Fibroblast of skin of scalp (primary cell): ENCODE data around the gene DET1.
"Not testable (repeated sequence)": the region's sequence is repeated elsewhere in the genome, so short reads cannot be mapped to it uniquely, and the experiment has no call there.

ENCODE experiments used
- DNase-seq: peaks from one replicate; pipeline ENCODE4 v3.0.0-alpha.2; 2013

Gene DET1

DNA sequence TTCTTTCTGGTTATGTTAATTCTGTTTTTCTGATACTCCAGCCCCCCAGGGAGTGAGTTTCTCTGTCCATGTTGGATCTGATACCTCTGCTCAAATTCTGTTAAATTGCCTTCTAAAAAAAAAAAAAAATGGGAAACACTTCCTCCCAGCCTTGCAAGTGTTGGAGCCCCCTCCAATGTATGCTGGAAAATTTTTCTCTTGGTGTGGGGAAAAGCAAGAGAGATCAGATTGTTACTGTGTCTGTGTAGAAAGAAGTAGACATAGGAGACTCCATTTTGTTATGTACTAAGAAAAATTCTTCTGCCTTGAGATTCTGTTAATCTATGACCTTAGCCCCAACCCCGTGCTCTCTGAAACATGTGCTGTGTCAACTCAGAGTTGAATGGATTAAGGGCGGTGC is 6.1 kb downstream of the DET1 start:
- DNase-seq, result not testable (repeated sequence)

DNA sequence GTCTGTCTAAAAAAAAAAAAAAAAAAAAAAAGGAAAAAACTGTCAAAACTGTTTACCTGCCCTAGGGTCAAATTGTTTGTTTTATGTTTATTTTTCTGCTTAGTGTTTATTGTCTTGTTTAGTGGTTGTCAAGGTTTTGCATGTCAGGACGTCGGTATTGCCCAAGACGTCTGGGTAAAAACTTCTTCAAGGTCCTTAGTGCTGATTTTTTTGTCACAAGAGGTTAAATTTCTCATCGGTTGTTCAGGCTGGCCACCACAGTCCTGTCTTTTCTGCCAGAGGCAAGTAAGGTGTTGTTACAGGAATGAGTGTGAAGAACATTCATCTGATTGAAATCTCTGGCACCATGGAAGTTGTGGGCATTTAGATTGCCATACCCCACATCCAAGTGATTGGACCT is 7.0 kb downstream of the DET1 start:
- DNase-seq, result no peak

DNA sequence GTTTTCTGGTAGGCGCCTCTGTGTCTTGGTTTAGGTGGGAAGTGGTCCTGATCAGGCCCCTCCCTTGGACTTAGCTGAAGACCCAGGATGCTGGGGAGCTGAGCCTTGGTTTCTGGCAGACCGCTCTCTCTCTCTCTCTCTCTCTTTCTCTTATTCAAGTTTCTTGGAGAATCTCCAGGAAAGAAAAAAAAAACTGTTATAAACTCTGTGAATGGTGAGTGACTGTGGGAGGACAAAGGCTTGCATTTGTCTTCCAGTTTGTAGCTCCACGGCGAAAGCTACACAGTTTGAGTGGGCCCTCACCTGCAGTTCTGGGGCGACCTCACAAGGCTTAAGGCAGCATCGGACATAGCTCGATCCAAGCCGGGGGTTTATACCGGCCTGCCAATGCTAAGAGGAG is 7.5 kb downstream of the DET1 start:
- no peak for DNase-seq

DNA sequence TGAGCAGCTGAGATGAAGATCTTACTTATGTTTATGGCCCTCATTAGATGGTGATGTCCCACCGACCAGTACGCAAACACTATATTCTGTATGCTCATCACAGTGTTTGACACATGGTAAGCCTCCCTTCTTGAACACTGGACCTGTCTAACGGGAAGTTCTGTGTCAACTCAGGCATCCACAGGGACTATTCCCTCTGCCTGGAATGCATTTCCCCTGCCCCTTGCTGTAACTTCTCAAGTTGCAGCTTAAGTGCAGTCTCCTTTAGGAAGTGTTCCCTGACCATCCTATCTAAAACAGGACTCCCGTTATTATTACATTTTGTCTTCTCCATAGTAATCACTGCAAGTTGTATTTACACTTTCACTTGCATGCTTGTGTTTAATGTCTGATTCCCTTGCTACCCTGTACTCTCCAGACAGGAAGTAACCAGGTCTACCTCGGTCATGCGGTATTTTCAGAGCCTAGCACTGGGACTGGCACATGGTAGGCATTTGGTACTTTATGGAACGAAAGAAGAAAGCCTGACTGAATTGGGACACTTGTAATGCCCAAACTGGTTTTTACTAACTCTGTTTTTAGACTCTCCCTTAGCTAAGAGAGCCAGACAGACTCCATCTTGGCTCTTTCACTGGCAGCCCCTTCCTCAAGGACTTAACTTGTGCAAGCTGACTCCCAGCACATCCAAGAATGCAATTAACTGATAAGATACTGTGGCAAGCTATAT is 8.7 kb downstream of the DET1 start:
- DNase-seq, result no peak

DNA sequence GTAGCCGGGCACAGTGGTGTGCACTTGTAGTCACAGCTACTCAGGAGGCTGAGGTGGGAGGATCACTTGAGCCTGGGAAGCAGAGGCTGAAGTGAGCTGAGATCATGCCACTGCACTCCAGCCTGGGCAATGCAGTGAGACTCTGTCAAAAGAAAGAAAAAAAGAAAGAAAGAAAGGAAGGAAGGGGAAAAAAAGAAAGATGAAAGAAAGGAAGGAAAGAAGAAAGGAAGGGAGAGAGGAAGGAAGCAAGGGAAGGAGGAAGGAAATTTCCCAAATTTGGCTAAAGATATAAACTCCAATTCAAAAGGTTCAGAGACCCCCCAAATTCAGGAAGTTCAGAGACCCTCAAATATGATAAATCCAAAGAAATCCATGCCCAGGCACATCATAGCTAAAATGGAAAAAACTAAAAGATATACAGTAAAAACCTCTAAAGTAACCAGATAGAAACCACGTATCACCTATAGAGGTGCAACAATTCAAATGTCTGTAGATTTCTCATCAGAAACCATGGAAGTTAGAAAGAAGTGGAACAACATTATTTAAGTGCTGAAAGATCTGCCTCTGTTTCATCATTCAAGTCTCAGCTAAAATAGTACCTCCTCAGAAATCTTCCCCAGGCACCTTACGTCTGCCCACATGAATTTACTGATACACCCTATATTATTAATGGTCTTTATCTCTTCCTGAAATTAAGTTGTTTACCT is 10.7 kb downstream of the DET1 start:
- no peak for DNase-seq

DNA sequence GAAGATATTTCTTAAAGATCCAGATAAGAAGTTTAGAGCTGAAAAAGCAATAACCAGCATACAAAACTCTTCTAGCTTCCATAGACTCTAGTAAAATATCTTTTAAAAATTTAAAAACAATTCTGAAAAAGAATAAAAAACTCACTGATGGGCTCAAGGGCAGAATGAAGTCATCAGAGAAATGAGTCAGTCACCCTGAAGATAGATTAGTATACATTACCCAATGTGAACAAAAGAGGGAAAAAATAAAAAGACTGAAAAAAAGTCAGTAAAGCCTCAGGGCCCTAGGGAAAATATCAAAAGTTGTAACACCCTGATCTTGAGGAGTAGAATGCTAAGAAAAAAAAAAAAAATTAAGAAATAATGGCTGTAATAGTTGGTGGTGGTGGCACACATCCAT is 11.4 kb downstream of the DET1 start:
- DNase-seq, result no peak

DNA sequence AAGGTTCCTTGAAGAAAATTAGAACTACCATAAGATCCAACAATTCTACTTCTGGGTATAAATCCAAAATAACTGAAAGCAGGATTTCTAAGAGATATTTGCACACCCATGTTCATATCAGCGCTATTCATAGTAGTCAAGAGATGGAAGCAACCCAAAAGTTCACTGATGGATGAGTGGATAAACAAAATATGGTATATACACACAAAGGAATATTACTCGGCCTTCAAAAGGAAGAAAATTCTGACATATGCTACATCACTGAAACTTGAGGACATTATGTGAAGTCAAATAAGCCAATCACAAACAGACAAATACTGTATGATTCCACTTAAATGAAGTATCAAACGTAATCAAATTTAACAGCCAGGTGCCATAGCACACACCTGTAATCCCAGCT is 13.1 kb downstream of the DET1 start:
- no peak for DNase-seq

DNA sequence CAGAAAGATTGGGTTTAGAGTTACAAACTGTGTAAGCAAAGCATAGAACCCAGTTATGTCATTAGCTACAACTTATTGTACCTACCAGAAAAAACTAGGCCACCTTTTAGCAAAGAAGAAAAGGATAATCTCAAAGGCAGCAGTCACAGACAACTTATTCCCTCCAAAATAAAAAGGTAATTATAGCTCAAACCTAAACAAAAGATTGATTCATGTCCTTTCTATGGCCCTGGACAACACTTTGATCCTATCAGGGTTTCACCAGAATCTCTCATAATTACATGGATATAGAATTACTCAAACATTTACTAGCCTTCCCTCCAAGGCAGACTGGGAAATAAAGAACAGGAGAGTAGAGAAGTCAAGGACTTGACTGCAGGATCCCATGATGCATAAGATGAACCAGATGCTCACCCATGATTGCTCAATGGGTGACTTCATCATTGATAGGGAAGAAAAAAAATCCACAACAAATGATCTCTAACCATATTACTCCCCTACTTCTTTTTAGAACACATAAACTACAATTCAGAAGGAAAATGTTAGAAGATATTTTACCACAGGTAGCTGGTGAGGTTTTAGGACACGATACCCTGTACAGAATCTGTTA is 17.4 kb downstream of the DET1 start:
- DNase-seq, result no peak

DNA sequence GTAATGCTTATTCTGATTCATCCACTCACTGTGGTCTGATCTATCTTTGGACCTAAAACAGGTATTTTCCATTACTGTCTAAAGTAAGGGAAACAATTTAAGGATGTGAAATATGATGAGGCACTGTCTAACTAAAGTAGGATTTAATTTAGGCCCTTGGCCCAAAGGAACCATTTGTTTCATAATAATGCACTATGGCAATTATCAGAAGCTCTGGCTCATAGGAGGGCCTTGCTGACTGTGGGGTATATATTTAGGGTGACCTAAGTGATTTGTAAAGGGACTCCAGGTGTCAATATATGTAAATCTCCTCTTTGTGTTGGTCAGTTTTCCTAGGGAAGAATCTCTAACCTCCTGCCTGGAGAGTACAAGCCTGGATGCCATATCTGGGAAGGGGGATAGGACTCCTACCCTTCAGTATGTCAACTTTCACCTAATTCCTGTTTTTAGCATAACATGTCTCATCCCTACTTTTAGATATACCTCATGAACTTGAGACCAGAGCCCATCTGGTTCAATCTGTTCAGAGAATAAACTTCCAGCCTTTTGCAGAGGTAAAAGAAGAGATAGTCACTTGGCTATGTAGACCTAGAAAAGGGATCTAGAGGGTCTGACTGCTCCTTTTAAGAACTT is 20.1 kb downstream of the DET1 start:
- DNase-seq, result no peak

DNA sequence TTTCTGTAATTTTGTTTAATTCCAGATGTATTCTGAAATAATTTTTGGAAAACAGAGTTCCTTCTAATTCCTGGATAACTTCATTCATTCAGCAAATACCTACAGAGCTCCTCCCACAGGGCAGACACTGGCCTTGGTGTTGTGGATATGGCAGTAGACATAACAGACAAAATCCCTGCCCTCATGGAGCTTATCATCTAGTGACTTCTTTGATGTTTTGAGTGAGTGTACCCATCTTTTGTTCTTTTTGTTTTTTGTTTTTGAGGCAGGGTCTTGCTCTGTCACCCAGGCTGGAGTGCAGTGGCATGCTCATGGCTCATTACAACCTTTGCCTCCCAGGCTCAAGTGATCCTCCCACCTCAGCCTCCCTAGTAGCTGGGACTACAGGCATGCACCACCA is 21.1 kb downstream of the DET1 start:
- DNase-seq, result no peak

DNA sequence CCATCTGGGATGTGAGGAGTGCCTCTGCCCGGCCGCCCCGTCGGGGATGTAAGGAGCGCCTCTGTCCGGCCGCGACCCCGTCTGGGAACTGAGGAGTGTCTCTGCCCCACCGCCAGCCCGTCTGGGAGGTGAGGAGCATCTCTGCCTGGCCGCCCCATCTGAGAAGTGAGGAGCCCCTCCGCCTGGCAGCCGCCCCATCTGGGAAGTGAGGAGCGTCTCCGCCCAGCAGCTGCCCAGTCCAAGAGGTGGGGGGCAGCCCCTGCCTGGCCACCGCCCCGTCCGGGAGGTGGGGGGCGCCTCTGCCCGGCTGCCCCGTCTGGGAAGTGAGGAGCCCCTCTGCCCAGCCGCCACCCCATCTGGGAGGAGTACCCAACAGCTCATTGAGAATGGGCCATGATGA is 22.4 kb downstream of the DET1 start:
- not testable (repeated sequence) for DNase-seq

DNA sequence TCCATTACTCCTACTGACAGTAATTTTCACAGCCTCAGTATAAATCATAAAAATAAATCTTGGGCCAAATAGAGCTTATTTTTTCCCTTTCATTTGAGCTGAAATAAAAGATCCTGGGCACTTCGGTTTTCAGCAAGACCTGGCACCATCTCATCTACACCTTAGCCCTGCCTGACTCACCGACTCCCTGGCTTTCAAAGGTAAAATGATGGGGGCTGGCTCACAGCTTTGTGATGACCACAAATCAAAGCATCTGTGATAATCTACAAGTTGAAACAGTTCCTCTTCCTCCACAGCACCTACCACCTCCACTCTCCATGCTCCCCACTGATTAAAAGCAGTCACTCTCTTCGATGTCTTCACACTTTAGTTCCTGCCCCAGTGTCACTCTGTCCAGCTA is 27.6 kb downstream of the DET1 start:
- no peak for DNase-seq

DNA sequence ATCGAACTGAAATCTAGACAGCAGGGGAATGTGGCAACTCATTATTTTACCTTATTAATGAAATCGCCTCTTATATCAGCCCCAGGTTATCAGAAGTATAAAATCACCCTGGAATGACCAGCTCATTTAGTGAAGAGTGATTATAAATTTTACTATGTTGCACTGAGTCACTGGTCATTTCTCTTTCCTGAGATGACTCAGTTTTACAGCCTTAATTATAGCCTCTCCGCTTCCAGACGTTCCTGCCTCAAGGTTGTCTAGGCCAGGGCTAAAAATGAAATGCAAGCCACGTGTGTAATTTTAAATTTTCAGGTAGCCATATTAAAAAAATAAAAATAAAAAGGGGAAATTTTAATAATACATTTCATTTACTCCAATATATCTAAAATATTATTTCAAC is 33.3 kb downstream of the DET1 start:
- no peak for DNase-seq

DNA sequence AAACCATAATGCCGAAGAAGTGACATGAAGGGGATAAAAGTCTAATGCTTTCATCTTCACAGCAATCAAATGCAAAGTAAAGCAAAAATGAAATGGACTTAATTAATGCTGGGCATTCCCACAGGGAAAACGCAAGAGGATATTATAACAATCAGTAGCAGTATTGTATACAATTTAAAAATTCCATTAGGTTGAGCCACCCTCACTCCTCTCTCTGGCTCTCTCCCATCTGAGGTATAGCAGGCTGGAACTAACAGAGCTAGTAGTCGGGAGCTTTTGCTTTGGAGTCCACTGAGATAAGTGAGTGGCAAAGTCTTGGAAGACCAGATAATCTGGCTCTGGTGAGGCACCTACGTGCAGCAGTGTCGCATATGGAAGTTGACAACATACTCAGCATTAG is 33.9 kb downstream of the DET1 start:
- no peak for DNase-seq

DNA sequence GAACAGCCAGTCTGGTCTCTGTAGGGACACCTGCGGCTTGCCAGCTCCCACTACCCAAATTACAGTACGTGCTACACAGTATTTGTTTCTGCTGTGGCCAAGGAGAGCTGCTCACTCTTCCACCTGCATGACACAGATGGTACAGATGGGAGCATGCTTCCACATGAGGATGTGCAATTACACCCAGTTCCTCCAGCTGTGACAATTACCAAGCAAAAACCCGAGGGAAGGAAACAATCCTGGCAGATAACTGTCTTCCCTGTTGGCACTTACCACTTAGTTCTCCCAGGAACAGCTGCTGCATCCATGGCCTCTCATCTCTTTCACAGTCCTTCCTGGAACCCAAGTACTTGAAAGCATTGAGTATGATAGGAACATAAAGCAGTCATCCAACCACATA is 34.4 kb downstream of the DET1 start:
- DNase-seq, result no peak

DNA sequence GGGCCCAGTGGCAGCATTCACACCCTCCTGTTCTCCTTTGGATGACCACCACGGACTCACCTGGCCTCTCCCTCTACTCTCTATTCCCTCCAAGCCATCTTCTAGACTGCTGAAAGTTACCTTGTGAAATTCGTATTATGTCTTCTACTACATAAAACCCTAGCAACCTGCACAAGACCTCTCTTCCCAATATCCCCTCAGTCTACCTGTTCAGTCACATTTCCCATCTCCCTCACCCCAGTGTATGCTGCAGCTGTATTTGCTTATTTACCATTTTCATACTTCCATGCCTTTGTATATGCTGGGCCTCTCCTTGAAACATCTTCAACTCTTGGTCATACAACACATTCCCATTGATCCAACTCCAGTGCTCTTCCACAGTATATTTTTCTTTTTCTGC is 35.3 kb downstream of the DET1 start:
- no peak for DNase-seq

DNA sequence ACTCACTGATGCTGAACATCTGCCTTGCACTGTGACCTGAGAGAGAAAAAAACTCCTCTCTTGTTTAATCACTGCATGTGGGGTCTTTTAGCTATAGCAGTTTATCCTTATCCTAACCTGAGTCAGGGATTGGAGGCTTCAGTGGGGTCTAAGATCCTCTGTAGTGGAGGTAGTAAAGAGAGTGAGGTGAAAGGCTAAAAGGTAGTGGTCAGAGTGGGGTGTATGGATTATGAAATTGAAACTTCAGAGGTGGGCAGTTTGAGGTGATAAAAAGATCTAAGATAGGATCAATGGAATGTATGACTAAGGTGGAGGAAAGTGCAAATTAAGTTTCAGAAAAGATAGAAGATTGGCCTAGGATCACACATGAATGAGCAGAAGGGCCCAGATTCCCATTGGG is 36.5 kb downstream of the DET1 start:
- no peak for DNase-seq

DNA sequence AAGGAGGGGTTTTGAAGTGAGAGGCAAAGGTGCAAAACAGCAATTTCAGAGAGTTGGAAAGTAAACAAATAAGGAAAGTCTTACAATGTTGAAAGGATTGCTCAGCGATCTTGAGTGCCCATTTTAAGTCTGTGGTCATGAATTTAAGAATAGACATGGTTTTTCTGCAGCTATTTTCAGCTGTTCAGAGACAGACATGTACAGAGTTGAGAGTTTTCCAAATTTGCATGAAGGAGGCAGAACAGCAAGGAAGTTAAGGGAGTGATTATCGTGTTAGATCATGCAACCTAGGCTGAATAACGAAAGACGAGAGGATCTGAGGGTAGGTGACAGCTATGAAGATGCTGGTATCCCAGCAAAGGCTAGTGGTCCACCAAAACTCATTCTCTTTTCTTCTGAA is 37.2 kb downstream of the DET1 start:
- DNase-seq, result no peak

DNA sequence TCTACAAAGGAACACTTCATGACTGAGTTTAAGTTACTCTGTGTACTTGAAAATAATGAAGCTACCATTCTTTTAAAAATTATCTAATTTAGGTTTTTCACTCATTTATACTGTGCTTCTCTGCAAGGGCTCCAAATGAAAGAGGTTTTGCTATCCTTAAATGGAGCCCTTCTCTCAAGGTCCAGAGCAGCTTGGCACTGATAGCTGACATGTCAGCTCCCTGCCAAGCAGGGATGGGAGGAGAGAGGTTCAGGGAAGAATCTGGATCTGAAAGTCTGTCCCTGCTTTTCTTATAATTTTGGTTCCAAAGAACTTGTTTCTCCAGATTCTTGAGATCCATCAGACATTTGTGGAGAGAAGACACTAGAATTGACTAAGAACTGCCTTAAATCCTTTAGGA is 39.9 kb downstream of the DET1 start:
- no peak for DNase-seq

DNA sequence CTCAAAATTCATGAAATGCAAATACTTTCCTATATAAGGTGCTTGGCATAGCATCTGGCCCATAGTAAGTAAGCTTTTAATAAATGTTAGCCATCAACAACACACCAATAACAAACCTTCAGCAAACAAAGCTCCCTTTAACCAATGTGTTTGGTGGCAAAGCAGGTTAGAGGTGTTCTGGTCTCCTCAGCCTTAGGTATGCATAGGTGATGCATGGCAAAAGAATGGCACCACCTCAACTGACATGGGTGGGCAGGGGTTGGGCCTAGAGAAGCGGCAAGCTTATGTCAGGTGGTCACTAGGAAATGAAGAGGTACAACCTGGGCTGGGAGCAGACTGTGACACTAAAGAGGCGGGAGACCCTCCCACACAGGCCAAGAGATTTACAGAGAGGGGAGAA is 40.8 kb downstream of the DET1 start:
- DNase-seq, result no peak

DNA sequence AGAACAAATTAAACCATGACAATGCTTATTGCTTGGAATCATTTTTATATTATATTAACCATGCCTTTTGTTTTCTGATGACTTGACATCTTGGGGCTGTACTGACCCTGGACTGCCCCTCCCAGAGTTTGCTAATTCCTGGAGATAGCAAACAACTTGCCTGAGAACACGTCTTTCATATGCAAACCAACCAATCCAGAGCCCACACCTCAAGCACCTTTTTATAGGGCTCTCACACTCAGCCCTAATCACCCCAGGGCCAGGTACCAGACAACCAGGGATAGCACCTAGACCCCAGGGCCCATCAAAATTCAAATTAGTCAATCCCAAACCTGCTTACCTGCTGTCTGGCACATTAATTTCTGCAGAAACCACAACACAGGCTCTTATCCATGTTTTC is 42.0 kb downstream of the DET1 start:
- no peak for DNase-seq

DNA sequence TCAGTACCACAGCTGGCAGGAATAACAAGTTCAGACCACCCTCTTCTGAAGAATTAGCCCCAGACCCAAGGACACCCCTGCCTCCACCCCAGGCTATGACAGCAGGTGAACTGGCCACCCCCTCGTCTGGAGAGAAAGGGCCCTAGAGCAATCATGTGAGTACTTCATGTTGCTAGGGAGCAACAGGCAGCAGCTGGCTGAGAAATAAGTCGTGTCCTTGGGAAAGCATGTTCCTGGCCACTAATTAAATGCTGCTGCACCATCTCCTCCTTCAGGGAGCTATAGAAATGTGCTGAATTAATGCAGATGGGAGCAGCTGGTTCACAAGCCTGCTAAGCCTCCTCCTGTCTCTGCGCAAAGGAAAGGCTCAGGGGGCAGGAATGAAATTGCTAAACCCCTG is 47.5 kb downstream of the DET1 start:
- DNase-seq, result no peak

DNA sequence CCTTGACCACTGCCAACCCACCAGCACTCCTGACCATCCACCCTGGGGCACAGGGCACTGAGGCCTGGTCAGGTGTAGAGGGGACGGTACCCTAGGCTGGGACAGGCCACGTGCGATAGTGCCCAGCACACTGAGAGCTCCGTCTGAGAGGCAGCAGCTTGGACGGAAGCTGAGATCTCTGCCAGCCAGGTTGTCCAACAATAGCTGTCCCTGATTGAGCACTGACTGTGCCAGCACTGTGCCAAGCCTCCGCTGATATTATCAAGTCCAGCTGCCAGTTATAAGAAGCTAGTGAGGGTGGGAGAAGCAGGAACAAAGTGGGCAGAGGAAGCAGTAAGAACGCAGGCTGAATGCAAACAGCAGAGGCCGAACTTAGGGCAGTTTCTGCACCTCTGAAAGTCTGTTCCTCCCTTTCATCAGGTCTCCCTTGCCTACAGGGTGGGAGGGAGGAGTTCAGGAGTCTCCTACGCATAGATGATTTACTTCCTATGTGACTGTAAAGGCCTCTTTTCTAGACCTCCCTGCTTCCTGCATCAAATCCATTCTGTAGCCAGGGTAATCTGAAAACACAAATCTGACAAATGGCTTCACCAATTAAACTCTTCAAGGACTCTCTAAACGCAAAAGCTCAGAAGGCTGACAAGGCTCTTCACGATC is 49.2 kb downstream of the DET1 start:
- DNase-seq, result no peak
